ENCODE data around the gene PRKAA1.

DNA sequence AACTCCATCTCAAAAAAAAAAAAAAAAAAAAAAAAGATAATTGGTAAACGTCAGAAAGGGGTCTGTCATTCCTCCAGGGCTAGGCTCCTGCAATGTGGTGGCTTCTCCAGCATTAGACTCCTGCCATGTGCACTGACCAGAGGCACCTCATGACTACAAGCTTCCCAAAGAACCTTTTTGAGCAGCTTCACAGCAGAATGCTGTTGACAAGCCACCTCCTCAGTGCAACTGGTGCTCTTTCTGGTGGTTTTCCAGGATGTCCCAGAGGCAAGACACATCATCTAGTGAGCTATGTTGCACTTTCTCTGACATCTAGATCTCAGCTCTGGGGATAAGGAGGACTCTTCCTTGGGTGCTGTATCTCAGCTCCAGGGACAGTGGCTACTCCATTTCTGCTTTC, 25.3 kb upstream of the PRKAA1 start:
- TF ChIP-seq, protein P1, sequence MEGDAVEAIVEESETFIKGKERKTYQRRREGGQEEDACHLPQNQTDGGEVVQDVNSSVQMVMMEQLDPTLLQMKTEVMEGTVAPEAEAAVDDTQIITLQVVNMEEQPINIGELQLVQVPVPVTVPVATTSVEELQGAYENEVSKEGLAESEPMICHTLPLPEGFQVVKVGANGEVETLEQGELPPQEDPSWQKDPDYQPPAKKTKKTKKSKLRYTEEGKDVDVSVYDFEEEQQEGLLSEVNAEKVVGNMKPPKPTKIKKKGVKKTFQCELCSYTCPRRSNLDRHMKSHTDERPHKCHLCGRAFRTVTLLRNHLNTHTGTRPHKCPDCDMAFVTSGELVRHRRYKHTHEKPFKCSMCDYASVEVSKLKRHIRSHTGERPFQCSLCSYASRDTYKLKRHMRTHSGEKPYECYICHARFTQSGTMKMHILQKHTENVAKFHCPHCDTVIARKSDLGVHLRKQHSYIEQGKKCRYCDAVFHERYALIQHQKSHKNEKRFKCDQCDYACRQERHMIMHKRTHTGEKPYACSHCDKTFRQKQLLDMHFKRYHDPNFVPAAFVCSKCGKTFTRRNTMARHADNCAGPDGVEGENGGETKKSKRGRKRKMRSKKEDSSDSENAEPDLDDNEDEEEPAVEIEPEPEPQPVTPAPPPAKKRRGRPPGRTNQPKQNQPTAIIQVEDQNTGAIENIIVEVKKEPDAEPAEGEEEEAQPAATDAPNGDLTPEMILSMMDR (IDR thresholded peaks at IDR 0.05; ENCODE audit: low read length) = no peak
- no peak for TF ChIP-seq EZH2 (IDR thresholded peaks at IDR 0.05; ENCODE audit: borderline replicate concordance, low read length)

All from OCI-LY1 (cell line).